GM21529 (cell line): ENCODE data around the gene SRD5A1.

Experiments
- ATAC-seq: cut with Tn5 transposase; IDR thresholded peaks from one replicate; pipeline ENCODE4 v1.9.1; 2021; ENCODE audit not compliant: unreplicated experiment

Gene SRD5A1

GRCh38 chr5:6723816-6724300, 90.6 kb downstream of the SRD5A1 start:
- ATAC-seq: no peak
